Epidermal melanocyte (primary cell): ENCODE measurements around the gene VIPR1.
"Not testable (repeated sequence)": the region's sequence is repeated elsewhere in the genome, so short reads cannot be mapped to it uniquely, and the experiment has no call there.

ENCODE experiments used
- DNase-seq: peaks from one replicate; pipeline ENCODE4 v3.0.0; 2011; ENCODE audit warnings: low spot score; ENCODE audit not compliant: insufficient read length

Gene VIPR1

DNA sequence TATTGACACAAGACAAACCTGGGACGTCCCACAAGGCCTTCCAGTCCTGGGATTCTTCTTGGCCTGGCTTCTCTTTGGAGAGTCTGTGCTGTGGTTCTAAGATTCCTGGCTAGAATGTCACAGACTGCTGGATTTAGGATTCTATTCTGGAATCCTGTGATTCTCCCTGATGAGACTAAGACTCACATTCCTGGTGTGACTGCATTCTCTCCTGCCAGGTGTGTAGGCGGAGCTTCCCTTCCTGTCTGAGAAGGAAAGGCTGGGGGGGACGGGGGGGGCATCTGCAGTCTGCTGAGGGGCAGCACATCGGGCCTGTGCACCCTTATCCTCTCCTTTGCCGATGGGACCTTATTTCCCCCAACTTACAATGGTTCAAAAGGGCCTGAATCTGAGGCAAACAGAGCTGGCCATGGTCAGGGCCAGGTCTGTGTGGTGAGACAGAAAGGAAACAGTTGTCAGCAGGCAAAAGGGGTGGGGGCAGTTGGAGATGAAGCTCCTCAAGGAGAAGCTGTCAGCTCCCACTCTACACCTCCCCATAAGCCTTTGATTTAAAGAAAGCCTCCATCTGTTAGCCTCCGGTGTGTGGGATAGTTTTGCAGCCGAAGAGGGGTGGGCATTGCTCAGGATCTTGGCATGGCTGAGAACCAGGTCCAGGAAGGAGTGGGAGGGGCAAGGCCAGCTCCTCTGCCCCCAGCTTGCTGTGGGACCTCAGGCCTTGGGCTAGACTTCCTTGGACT is 30.9 kb downstream of the VIPR1 start:
- DNase-seq: no peak

- no peak for DNase-seq
Measured at GRCh38 chr3:42535981-42536784, 33.7 kb downstream of the VIPR1 start.

DNA sequence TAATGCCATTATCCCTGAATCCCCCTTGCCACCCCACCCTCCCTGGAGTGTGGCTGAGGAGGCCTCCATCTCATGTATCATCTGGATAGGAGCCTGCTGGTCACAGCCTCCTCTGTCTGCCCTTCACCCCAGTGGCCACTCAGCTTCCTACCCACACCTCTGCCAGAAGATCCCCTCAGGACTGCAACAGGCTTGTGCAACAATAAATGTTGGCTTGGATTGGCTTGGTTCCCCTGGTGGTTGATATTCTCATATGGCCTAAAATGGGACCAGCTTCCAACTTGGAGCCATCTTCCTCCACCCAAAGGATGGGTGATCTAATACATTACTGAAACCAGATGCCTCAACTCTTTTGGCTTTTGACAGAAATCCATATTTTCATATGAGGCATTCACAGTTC is 34.9 kb downstream of the VIPR1 start:
- no peak for DNase-seq

GRCh38 chr3:42539871-42540714 is 37.6 kb downstream of the VIPR1 start:
- DNase-seq: no peak

DNA sequence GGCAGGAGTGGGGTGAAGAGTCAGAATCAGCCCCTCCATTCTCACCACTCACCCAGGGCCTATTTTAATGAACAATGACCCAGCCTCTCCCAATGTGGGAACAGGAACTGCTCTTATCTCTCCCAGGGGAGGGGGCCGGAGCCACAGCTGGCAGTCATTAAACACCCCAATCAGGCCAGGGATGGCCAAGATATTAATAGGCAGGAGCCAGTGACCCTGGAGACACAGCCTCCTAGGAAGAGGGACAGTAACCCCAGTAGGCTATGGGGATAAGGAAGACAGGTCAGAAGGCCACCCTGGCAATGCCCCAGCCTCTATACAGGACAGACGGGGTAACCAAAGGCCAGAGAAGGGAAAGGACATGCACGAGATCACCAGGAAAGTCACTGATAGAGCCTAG is 38.6 kb downstream of the VIPR1 start:
- DNase-seq: no peak

- no peak for DNase-seq
Measured at GRCh38 chr3:42544492-42545283, 42.2 kb downstream of the VIPR1 start.

GRCh38 chr3:42545284-42545900 is 42.9 kb downstream of the VIPR1 start:
- DNase-seq: no peak

- no peak for DNase-seq
Measured at GRCh38 chr3:42546691-42547213, 44.3 kb downstream of the VIPR1 start.

- no peak for DNase-seq
Measured at GRCh38 chr3:42547401-42547945, 45.0 kb downstream of the VIPR1 start.

GRCh38 chr3:42549131-42549530 is 46.7 kb downstream of the VIPR1 start:
- no peak for DNase-seq

DNA sequence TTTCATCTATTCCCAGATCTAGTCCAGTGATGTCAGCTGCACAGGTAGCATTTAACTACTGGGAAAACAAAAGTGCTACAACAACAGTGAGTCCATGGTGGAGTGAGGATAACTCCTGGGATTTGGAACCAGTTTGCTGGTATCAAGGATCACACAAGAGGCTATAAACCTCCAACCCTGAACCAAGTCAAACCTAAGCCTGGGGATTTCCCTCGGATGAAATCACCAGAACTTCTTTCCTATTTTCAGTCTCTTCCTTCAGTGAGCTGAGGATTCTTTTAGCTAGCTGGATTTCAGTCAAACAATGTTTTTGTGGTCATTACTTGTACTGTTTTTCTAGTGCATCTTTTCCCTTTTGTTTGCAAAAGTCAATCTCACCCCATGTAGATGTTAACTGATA is 47.8 kb downstream of the VIPR1 start:
- DNase-seq: no peak

DNA sequence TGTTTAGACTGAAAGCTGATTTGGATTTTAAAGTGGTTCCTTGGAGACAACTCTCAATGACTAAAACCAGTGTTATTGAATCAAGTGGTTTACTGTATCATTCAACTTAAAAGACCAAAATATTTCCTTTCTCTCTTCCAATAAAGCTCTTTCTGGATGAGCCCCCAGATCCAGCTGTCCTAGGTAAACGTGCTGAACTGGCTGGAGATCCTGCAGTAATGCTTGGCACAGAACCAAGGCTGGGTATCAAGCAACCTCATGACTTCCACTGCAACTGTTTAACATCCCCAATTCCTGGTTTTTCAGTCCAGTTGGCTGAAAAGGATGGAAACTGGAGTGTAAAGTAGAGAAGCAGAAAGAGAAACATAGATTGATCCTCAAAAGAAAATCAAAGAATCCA is 50.4 kb downstream of the VIPR1 start:
- DNase-seq: no peak

- DNase-seq: no peak
Measured at GRCh38 chr3:42556089-42556632, 53.7 kb downstream of the VIPR1 start.

DNA sequence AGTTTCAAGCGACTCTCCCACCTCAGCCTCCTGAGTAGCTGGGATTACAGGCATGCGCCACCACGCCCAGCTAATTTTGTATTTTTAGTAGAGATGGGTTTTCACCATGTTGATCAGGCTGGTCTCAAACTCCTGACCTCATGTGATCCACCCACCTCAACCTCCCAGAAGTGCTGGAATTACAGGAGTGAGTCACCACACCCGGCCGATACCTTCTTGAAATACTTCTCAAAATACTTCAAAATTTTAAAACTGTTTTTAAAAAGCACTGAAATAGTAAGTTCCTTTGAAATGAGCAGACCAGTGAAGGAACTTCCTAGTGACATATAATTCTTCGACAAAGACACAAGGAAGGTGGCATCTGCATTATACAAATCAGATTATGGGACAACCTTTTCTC is 54.4 kb downstream of the VIPR1 start:
- DNase-seq: not testable (repeated sequence)

DNA sequence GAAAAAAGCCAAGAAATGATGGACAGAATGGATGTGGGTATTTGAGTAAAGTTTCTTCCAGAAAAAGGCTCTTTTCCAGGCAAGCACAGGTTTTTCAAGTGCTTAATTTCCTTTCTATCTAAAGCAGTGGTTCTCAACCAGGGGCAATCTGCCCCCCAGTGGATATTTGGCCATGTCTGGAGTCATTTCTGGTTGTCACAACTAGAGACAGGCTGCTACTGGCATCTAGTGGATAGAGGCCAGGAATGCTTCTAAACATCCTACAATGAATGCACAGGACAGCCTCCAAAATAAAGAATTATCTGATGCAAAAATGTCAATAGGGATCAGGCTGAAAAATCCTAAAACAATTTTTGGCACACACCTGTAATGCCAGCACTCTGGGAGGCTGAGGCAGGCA is 55.4 kb downstream of the VIPR1 start:
- no peak for DNase-seq

GRCh38 chr3:42562047-42562907 is 59.8 kb downstream of the VIPR1 start:
- DNase-seq: no peak

- no peak for DNase-seq
Measured at GRCh38 chr3:42569593-42570142, 67.2 kb downstream of the VIPR1 start.

DNA sequence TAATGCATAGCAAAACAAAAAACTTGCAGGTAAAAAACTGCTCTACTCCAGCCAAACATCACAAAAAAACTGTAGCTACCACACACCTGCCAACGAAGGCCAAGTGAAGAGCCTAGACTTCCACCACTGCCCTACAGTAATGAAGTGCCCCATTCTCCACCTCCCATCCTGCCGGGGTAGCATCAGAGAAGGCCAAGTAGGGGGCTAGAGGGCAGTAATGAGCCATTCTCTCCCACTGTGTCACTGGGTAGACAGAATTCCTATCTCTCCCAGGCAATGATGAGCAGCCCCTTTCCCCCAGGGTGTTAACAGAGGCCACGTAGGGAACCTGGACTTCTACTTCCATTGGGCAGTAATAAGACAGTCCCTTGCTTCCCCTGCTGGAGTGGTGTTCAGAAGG is 69.8 kb downstream of the VIPR1 start:
- no peak for DNase-seq
